HG03045 (cell line): ENCODE measurements around the gene NCOA6.
"Not testable (repeated sequence)": the region's sequence is repeated elsewhere in the genome, so short reads cannot be mapped to it uniquely, and the experiment has no call there.

Experiments used
- ATAC-seq: cut with Tn5 transposase; IDR thresholded peaks from one replicate; pipeline ENCODE4 v1.9.1; 2021; ENCODE audit warnings: mild to moderate bottlenecking, moderate library complexity; ENCODE audit not compliant: unreplicated experiment

NCOA6 gene

GRCh38 chr20:34831936-34832335 lies 6.5 kb upstream of the NCOA6 start:
- ATAC-seq: no peak

DNA sequence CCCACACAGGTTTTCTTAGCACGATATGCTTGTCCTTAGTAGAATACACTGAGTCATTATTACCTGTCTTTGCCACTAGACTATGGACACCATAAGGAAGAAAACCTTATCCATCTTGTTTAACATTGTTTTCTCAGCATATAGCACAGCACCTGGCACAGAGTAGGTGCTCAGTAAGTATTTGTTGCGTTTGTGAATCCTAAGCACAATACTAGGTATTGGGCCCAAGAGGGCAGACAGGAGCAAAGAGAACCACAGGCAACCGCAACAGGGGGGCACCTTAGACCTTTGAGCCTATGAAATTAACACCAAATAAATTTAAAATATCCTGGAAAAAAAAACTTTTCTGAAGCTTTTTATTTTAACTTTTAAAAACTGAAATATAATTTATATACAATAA lies 3.7 kb upstream of the NCOA6 start:
- no peak for ATAC-seq

DNA sequence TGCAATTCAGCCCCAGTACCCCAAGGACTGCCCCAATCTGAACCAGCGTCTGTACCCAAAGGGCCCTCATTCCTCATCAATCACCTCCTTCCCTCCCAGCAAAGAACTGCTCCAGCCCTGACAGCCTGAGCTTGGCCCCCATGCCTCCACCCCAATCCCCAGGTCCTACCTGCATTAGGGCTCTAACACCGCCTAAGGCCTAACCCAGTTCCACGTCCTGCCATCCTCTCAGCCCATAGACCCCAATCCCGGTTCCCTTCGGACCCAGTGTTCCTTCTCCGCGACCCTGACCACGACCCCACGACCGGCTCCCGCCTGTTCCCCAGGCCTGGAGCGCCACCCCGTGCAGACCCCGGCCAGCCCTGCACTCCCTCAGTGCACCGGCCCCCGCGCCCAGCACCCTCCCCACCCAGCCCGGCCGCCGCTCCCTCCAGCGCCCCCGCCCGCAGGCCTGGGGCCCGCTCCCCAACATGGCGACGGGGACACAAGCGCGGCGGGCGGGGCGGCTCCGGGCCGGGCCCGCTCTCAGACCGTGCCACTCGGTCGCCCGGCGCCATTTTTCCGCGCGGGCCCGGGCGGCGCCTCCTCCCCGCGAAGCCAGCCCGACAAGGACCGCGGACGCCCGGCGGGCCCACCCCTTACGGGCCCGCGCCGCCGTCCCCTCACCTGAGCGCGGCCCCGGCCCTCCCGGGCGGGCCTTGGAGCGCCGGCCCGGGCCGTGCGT lies 483 bp downstream of the NCOA6 start:
- peak; percentile 73 for ATAC-seq

GRCh38 chr20:34824452-34824805 lies 1.0 kb downstream of the NCOA6 start:
- ATAC-seq: peak; percentile 31

DNA sequence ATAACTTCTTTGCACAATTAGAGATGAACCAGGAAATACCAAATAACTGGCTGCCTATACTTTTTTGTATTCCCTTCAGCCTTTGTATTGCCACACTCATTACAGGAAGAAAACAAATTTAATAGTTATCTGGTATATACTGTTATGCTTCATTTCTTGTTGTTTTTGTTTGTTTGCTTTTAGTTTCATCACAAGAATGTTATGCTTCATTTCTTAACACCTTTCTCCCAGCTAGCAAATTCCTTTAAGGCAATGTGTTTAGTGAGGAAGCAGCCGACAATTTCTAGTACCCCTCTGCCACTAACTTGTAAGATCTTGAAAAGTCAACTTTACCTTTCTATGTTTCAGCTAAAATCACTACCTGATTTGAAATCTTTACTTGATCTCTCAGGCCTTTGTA lies 1.4 kb downstream of the NCOA6 start:
- ATAC-seq: no peak

- no peak for ATAC-seq
These were observed 4.5 kb downstream of the NCOA6 start for GRCh38 chr20:34820805-34821578.

DNA sequence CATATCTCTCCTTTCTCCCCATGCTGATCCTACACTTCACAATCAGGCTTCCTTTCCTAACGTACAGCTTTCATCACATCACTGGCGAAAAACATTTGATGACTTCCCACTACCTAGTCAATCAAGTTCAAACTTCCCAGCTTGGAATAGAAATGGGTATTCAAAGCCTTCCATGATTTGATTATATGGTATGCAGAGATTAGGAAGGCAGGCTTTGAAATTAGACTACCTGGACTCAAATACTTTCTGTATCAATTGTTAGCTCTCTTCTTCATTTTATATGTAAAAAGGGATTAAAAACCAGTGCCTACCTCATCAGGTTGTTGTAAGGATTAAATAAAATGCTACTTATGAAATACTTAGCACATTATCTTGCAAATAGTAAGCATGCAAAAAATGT lies 7.7 kb downstream of the NCOA6 start:
- no peak for ATAC-seq

- no peak for ATAC-seq
These were observed 8.4 kb downstream of the NCOA6 start for GRCh38 chr20:34817072-34817471.

GRCh38 chr20:34815636-34816035 lies 9.8 kb downstream of the NCOA6 start:
- no peak for ATAC-seq

GRCh38 chr20:34808583-34808982 lies 16.9 kb downstream of the NCOA6 start:
- ATAC-seq: no peak

DNA sequence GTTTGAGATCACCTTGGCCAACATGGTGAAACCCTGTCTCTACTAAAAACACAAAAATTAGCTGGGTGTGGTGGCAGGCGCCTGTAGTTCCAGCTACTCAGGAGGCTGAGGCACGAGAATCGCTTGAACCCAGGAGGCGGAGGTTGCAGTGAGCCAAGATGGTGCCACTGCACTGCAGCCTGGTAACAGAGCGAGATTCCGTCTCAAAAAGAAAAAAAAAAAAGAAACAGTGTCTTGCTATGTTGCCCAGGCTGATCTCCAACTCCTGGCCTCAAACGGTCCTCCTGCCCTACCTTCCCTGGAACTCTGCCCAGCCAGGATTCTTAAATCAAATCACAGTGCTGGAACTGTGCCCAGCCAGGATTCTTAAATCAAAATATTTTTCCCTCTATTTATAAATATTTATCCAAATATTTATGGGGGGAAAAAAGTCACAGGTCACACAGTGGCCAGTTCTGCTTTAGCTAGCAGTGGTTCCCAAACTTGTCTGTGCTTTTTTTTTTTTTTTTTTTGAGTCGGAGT lies 17.4 kb downstream of the NCOA6 start:
- ATAC-seq: not testable (repeated sequence)

DNA sequence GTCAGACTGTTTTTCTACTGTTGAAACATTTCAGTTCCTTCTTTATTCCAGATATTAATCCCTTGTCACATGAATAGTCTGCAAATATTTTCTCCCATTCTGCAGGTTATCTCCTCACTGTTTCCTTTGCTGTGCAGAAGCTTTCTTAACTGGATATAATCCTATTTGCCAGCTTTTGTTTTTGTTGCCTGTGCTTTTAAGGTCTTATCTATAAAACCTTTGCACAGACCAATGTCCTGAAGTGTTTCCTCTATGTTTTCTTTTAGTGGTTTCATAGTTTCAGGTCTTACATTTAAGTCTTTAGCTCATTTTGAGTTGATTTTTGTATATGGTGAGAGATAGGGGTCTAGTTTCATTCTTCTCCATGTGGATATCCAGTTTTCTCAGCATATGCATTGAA lies 19.2 kb downstream of the NCOA6 start:
- ATAC-seq: no peak

DNA sequence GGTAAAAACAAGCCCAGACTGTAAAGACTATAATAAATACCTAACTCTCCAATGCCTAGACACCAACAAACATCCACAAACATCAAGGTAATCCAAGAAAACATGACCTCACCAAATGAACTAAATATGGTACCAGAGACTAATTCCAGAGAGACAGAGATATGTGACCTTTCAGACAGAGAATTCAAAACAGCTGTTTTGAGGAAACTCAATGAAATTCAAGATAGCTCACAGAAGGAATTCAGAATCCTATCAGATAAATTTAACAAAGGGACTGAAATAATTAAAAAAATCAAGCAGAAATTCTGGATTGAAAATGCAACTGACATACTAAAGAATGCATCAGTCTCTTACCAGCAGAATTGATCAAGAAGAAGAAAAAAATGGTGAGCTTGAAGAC lies 26.6 kb downstream of the NCOA6 start:
- ATAC-seq: no peak

DNA sequence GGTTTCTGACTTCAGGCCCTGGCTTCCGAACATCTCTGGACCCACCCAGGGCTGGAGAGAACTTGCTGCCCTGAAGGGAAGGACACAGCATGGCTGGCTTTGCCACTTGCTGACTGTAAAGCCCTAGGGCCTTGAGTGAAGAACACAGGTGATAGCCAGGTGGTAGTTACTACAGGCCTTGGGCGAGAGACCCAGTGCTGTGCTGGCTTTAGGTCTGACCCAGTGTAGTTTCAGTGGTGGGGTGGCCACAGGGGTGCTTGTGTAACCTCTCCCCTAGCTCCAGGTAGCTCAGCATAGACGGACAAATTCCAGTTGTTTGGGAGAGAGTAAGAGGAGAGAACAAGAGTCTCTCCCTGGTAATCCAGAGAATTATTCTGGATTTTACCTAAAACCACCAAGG lies 27.1 kb downstream of the NCOA6 start:
- no peak for ATAC-seq

- no peak for ATAC-seq
These were observed 28.1 kb downstream of the NCOA6 start for GRCh38 chr20:34797012-34797995.

DNA sequence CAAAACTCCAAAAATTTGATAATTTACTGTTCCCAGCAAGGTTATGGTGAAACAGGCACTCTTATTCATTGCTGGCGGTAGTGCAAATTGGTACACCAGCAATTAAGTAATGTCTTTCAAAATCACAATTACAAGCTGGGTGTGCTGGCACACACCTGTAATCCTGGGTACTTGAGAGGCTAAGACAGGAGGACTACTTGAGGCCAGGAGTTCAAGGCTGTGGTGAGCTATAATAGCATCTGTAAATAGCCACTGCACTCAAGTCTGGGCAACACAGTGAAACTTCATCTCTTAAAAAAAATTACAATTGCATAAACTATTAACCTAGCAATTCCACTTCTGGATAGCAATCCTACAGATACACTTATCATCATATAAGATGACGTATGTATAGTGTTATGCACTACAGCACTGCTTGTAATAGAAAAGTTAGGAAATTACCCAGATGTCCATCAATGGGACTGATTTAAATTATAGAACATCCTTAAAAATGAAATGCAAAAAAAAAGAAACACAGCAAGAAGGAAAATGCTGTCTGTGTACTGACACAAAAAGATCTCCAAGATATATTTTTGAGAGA lies 31.4 kb downstream of the NCOA6 start:
- ATAC-seq: no peak

- ATAC-seq: no peak
These were observed 32.6 kb downstream of the NCOA6 start for GRCh38 chr20:34792687-34793363.

DNA sequence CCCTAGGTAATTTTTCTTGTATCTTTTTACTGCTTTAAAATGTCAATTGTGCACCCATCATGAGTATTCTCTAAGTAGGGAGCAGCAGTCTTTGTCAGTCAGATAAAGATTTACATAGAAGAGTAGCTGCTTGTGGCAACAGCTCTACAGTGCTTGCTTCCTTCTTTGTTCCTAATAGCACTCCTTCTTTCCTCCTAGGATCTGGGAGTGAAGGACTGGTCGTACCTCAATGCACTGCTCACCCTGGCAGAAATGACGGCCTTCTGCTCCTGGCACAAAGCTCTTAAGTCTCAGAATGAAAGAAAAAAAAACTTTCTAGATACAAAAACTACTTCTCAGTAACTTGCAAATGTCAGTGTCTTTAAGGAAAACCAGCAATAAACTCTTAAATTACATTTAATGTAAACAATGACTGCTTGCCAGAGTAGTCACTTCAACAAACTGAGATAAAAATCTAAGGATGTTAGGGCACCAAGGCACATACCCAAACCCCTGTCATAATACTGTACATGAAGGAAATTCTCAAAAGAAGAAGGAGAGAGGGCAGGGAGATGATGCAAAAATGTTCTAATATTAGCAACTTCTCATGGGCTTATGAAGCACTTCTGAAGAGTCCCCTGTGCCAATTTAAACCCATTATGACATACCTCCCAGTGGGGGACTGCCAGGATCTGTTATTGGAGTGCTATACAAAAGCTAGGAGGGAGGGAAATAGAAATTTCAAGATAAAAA lies 34.0 kb downstream of the NCOA6 start:
- no peak for ATAC-seq

- ATAC-seq: no peak
These were observed 44.2 kb downstream of the NCOA6 start for GRCh38 chr20:34781220-34781619.

DNA sequence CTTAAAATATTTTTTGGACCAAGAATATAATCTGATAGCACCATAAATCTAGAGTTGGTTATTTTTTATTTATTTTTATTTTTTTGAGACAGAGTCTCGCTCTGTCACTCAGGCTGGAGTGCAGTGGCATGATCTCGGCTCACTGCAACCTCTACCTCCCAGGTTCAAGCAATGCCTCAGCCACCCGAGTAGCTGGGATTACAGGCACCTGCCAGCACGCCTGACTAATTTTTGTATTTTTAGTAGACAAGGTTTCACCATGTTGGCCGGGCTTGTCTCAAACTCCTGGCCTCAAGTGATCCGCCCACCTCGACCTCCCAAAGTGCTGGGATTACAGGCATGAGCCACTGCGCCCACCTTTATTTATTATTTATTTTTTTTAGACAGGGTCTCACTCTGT lies 45.2 kb downstream of the NCOA6 start:
- ATAC-seq: not testable (repeated sequence)
